Effector memory CD8-positive, alpha-beta T cell (primary cell): ENCODE data around the gene CDK3.

Experiments
- ATAC-seq: fragments of 150-1000 bp; cut with Tn5 transposase; replicated peaks from 2 replicates; pipeline ENCODE4 v1.10.0; 2021; ENCODE audit warnings: mild to moderate bottlenecking, moderate library complexity
- DNase-seq, 3 experiments: peaks; one replicate each; pipeline ENCODE4 v3.0.0; 2021
- H3K27ac Mint-ChIP-seq, 2 donors: one replicate each; pipeline ENCODE4 v1.8.0; 2022; ENCODE audit warnings: mild to moderate bottlenecking in 2 of 2, mixed read lengths in 2 of 2, moderate library complexity in 2 of 2
- H3K27me3 Mint-ChIP-seq, 2 donors: one replicate each; pipeline ENCODE4 v1.8.0; 2022; ENCODE audit warnings: mixed read lengths in 2 of 2
- H3K36me3 Mint-ChIP-seq: one replicate; pipeline ENCODE4 v1.8.0; 2022; ENCODE audit warnings: mild to moderate bottlenecking, moderate library complexity, mixed read lengths; ENCODE audit not compliant: insufficient read depth
- H3K4me1 Mint-ChIP-seq, 2 donors: one replicate each; pipeline ENCODE4 v1.8.0; 2022; ENCODE audit warnings: low read depth in 2 of 2, mixed read lengths in 2 of 2
- H3K4me3 Mint-ChIP-seq, 2 donors: one replicate each; pipeline ENCODE4 v1.8.0; 2022; ENCODE audit warnings: mild to moderate bottlenecking in 2 of 2, mixed read lengths in 2 of 2, moderate library complexity in 2 of 2
- H3K9me3 Mint-ChIP-seq, 2 donors: one replicate each; pipeline ENCODE4 v1.8.0; 2022; ENCODE audit warnings: mixed read lengths in 2 of 2

Gene CDK3

DNA sequence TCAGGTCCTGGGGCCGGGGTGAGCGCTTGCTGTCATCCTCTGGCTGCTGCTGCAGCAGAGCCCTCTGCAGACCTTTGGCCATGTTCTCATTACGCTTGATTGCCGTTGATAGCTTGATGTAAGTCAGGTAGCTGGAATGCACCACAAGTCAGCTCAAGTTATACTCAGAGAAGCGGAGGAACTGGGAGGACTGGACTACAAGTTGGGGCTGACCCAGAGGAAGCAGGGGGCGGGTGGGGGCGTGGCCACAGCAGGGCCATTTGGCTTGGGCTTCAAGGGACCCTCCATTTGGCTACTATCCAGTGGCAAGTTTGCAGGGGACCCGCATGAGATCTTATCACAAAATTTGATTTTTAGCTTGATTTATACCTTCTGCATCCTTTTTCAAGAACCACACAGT lies 45.4 kb downstream of the CDK3 start:
- Mint-ChIP-seq H3K4me3 (no peak overlapping the region), H3K9me3 (no peaks in the 10 kb centered on the region), H3K27me3 (no peaks in the 10 kb centered on the region), H3K36me3 (peaks cover 95% of the 10 kb centered on the region), H3K4me1 (peaks cover 5 to 9% of the 10 kb centered on the region in 2 donors), H3K27ac (no peak overlapping the region)
- ATAC-seq (no peak), DNase-seq (no peak)

DNA sequence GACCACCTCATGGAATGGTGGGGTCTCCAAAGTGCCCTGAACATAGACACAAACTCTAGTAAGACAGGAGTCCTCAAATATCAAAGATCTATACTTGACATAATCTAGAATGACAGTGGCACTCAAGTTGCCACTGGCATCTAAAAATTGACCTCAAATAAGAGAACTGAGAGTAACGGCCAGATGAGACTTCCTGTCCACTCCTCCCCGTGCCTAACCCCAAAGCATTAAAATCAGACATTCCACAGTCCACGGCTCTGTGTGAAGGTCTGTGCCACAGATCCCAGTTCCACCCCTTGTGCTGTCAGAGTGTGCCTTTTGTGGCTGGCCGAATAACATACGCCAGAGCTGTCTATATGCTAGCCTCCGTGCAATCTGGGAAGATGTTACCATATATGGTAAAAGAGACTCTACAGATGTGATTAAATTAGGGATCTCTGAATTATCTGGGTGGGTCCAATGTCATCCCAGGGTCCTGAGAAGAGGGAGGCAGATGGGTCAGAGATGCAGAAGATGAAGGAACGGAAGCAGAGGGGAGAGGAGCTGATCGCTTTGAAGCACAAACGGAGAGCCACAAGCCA lies 47.5 kb downstream of the CDK3 start:
- peaks cover 86% of the 10 kb centered on the region for H3K36me3 Mint-ChIP-seq
- H3K9me3 Mint-ChIP-seq = no peaks in the 10 kb centered on the region
- no peak overlapping the region for H3K4me3 Mint-ChIP-seq
- no peaks in the 10 kb centered on the region for H3K27me3 Mint-ChIP-seq
- DNase-seq (no peak), ATAC-seq (no peak)
- peak overlapping the region; percentile 7 to 70 for H3K27ac Mint-ChIP-seq
- peaks cover 8 to 13% of the 10 kb centered on the region in 2 donors for H3K4me1 Mint-ChIP-seq

DNA sequence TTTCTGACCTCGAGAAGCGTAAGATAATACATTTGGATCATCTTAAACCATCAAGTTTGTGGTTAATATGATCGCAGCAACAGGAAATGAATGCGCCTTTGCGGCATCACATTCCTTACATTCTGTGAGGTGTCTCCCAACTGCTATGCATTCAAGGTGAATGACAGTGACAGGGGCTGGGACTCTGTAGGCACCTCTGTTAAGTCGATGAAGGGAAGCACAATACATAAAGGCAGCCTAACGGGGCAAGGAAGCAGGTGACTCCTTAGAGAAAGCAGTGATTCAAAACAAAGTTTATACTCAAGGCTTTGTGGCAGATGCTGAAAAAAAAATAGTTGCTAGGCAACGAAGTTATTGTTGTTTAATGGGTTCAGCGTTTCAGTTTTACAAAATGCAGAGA lies 48.1 kb downstream of the CDK3 start:
- DNase-seq (no peak), ATAC-seq (no peak)
- Mint-ChIP-seq H3K27me3 (no peaks in the 10 kb centered on the region), H3K9me3 (no peaks in the 10 kb centered on the region), H3K36me3 (peaks cover 86% of the 10 kb centered on the region), H3K27ac (peak overlapping the region; percentile 27 to 70), H3K4me3 (no peak overlapping the region), H3K4me1 (peaks cover 8 to 13% of the 10 kb centered on the region in 2 donors)

DNA sequence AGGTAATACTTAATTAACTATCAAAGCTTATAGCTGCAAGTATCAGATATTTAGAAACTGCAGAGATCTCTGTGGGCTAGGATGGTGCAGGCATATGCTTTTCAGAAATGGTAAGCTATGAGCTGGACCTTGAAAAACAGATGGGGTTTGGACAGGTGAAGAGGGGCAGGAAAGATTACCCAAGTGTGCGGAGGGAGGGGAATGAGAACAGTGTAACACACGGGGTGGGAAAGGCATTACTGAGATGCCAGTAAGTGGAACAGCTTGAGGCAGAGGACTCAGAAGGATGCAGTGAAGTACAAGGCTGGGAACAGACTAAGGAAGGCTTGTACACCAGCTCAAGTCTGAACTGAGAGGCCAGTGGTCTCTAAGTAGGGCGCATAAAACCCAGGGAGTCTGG lies 48.6 kb downstream of the CDK3 start:
- peak overlapping the region; percentile 27 to 70 for H3K27ac Mint-ChIP-seq
- H3K4me1 Mint-ChIP-seq = peaks cover 8 to 13% of the 10 kb centered on the region in 2 donors
- DNase-seq (no peak), ATAC-seq (no peak)
- H3K4me3 Mint-ChIP-seq = no peak overlapping the region
- no peaks in the 10 kb centered on the region for H3K27me3 Mint-ChIP-seq
- H3K36me3 Mint-ChIP-seq = peaks cover 82% of the 10 kb centered on the region
- H3K9me3 Mint-ChIP-seq = no peaks in the 10 kb centered on the region

DNA sequence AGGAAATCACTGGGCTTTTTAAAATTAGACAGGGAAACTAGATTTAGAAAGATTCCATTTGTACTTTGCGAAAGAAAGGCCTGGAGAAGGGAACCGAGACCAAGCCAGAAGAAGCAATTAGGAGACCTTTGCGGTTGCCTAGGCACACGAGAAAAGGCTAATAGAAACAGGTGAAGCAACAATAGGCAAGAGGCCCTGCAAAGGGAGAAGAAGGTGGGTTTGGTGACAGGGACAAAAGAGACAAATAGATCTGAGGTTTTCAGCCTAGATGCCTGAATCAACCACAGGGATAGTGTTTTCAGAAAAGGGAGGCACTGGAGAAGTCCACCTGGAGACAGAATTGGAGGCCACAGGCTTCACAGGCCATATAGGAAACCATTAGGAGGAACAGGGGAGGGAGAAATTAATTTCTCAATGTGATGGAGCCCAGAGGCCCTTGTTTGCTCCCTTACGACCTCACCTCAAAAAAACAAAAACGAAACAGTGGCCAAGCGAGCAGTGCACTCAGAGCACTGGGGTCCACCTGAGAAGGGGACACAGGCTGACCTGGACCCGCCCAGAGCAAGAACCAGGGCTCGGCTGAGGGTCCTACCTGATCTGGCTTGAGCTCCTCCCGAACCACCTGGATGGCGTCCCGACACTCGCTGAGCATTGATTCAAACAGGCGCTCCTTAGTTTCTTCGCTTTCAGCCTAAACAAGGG lies 49.3 kb downstream of the CDK3 start:
- Mint-ChIP-seq H3K36me3 (peaks cover 81% of the 10 kb centered on the region), H3K4me1 (peaks cover 8 to 13% of the 10 kb centered on the region in 2 donors), H3K27me3 (no peaks in the 10 kb centered on the region), H3K9me3 (no peaks in the 10 kb centered on the region), H3K27ac (peak overlapping the region in 1 of 2 donors; percentile 70), H3K4me3 (no peak overlapping the region)
- ATAC-seq = no peak
- no peak for DNase-seq

DNA sequence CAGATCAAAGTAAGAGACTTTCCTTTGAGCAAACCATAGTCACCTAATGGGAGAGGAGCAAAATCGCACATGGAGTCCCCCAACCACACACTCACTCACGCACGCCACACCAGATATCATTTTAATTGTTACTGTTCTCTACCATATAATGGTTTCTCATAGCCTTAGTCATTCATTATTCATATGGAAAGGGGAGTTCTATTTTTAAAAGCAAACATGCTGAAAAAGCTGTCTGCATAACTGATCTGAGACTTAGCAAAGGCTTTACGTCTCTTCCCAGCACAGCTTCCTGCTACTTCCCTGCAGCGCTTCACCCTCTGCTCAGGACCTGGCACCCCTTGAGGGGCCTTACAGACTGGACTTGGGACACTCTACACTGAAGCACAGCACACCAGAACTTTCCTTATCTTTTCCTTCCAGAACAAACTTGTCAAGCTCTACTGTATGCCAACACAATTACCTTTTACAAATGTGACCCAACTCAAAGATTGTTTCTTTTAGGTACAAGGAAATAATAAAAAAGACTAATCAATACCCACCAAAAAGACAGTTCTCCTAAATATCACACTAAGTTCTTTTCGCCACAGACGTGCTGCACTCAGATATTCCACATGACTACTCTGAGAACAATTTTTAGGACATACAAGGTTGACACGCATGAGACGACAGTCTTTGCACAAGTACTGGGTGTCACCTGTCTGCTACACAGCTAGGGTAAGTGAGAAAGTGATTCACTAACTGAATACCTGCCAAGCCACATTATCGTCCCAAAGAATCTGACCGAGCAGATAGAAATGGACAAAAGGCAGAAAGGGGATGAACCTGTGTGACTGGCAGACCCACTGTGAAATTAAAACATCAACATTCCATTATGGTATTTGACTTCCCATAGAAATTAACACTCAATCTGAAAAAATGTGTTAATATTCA lies 50.1 kb downstream of the CDK3 start:
- Mint-ChIP-seq H3K27me3 (no peaks in the 10 kb centered on the region), H3K27ac (no peak overlapping the region), H3K9me3 (no peaks in the 10 kb centered on the region), H3K36me3 (peaks cover 81% of the 10 kb centered on the region), H3K4me3 (no peak overlapping the region), H3K4me1 (peaks cover 8 to 13% of the 10 kb centered on the region in 2 donors)
- DNase-seq (no peak), ATAC-seq (no peak)

DNA sequence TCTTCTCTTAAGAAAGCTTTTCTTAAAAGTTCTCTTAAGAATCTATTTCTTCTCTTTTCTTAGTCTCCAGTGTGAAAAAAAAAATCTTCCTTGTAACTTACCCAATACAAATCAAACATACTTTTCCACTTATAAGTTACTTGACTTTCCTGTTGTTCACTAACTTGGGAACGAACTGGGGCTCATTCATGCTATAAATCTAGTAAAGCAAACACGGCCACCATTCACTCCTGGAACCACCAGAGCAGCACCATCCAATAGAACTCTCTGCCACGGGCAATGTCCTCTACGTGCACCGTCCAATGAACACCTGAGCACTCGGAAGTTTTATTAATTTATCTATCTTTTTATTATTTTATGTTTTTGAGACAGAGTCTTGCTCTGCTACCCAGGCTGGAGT lies 50.9 kb downstream of the CDK3 start:
- Mint-ChIP-seq H3K36me3 (peaks cover 81% of the 10 kb centered on the region), H3K4me1 (peaks cover 8 to 16% of the 10 kb centered on the region in 2 donors), H3K27me3 (no peaks in the 10 kb centered on the region), H3K4me3 (no peak overlapping the region), H3K27ac (no peak overlapping the region), H3K9me3 (no peaks in the 10 kb centered on the region)
- DNase-seq (no peak), ATAC-seq (no peak)

DNA sequence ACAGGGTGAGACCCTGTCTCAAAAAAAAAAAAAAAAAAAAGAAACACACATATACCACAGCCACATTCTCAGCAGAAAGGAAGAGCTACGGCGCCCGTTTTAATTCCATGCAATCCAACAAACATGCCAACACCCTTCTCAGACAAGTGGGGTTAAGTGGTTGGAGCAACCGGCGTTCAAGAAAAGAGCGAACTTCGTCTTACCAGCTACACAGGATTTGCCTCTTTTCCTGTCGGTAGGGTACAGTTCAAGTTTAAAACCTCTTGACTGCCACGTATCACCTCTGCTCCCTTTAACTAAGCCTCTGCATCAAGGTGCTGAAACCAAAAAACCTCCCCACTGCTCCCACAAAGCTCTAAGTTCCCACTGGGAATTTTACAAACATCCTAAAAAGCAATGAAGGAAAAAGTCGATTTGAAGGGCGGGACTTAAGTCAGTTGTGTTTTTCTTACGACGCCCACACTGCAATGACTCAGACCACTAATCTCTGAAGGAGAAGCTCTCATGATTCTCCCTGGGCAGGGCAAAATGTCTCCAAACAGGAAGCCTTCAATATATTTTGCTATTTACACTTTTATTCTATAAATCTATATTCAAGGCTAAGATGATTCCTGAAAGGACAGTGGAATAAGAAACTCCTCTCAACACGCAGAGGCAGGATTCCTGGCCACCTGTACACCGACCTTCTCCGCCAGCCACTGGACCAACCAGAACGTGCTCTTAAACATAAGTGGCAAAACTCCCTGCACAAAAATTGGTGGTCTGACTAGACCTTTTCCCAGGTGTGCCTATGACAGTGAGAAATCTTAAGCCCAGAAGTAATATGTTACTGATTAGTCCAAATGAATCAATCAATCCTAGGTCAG lies 52.8 kb downstream of the CDK3 start:
- no peaks in the 10 kb centered on the region for H3K27me3 Mint-ChIP-seq
- H3K9me3 Mint-ChIP-seq = no peaks in the 10 kb centered on the region
- H3K4me3 Mint-ChIP-seq = no peak overlapping the region
- peaks cover 7 to 16% of the 10 kb centered on the region in 2 donors for H3K4me1 Mint-ChIP-seq
- H3K36me3 Mint-ChIP-seq = peaks cover 84% of the 10 kb centered on the region
- DNase-seq = no peak
- H3K27ac Mint-ChIP-seq = peak overlapping the region in 1 of 2 donors; percentile 25
- no peak for ATAC-seq

DNA sequence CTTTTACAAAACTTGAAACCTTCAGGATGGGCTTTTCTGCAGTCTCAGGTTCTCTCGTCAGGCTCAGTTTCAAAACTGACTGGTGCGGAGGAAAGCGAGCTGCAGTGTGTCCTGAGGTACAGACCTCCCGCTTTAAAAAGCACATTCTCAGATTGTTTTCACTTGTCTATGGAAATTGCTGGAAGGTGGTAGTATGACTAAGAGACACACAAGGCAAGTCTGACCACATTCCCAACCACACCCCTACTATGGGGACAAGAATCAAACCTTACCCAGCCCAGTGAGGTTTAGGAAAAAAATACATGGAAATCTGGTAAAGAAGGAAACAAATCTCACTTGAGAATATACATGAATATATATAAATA lies 53.4 kb downstream of the CDK3 start:
- H3K36me3 Mint-ChIP-seq = peaks cover 84% of the 10 kb centered on the region
- ATAC-seq (no peak), DNase-seq (no peak)
- no peaks in the 10 kb centered on the region for H3K9me3 Mint-ChIP-seq
- H3K4me3 Mint-ChIP-seq = no peak overlapping the region
- peaks cover 5 to 15% of the 10 kb centered on the region in 2 donors for H3K4me1 Mint-ChIP-seq
- no peaks in the 10 kb centered on the region for H3K27me3 Mint-ChIP-seq
- H3K27ac Mint-ChIP-seq = no peak overlapping the region
